ENCODE results near the gene CD22. TPM values are rescaled to one million over a fixed set of nuclear protein-coding genes. Genes with fewer than 3 reads are reported as not detected.

Gene CD22
- total RNA-seq, 1 donor from 2014 or later, result 4.7 TPM

DNA sequence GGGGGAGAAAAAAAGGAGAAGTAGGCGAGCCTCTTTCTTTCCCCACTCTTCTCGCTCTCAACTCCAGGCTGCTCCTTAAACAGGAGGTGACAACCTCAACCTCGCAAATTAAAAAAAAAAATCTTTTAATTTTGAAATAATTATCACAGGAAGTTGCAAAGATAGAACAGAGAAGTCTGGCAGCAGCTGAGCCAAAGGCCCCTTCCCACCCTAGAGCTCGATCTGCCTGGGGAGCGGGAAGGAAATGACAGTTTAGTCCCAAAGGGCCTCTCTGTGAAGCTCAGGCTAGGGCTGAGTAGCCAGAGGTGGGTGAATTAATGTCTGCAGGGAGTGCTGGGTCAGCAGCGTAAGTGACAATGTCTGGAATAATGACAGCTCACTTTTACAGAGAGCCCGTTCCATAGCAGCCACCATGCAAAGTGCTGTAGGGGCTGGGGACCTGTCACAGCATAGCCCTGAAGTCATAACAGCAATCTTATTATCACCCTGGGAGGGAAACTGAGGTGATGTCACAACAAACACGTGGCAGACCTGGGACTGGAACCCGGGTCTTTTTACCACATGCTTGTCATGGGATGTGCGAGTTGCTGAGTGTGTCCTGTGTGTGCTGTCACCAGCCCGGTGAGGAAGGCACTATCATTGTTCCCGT is 8.8 kb upstream of the CD22 start:
- no peak overlapping the region for H3K4me3 ChIP-seq (ENCODE audit: low read length in 3 of 3)
- peaks cover 0 to 4% (median 0%) of the 10 kb centered on the region in 3 donors for H3K9me3 ChIP-seq (ENCODE audit: control insufficient read depth in 3 of 3, low read length in 3 of 3)
- H3K36me3 ChIP-seq (ENCODE audit: control insufficient read depth in 3 of 3, insufficient read depth in 3 of 3, low read length in 3 of 3), result no peaks in the 10 kb centered on the region
- H3K9ac ChIP-seq (ENCODE audit: low read depth in 1 of 3, low read length in 3 of 3), result no peak overlapping the region
- H3K27me3 ChIP-seq (ENCODE audit: control insufficient read depth in 3 of 3, insufficient read depth in 3 of 3, low read length in 3 of 3), result peaks cover 0 to 2% (median 0%) of the 10 kb centered on the region in 3 donors
- no peak overlapping the region for H3K27ac ChIP-seq (ENCODE audit: low read depth, low read length)
- peaks cover 0 to 11% (median 10%) of the 10 kb centered on the region in 3 donors for H3K4me1 ChIP-seq (ENCODE audit: control insufficient read depth in 3 of 3, insufficient read depth in 3 of 3, low read length in 3 of 3)

DNA sequence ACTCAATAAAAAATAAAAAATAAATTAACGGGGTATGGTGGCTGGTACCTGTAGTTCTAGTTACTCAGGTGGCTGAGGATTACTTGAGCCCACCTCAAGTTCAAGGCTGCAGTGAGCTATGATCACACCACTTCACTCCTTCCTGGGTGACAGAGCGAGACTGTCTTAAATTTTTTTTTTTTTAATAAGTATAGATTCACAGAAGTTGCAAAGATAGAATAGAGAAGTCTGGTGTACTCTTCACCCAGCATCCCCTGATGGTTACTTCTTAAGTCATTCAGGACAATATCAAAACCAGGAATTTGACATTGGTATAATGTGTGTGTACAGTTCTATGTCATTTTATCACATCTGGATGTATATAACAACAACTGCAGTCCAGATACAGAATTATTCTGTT is 7.7 kb upstream of the CD22 start:
- Histone ChIP-seq H3K36me3 (ENCODE audit: control insufficient read depth in 3 of 3, insufficient read depth in 3 of 3, low read length in 3 of 3) (no peaks in the 10 kb centered on the region), H3K27ac (ENCODE audit: low read depth, low read length) (no peak overlapping the region), H3K9me3 (ENCODE audit: control insufficient read depth in 3 of 3, low read length in 3 of 3) (peaks cover 0 to 4% (median 0%) of the 10 kb centered on the region in 3 donors), H3K4me1 (ENCODE audit: control insufficient read depth in 3 of 3, insufficient read depth in 3 of 3, low read length in 3 of 3) (peaks cover 0 to 11% (median 10%) of the 10 kb centered on the region in 3 donors), H3K4me3 (ENCODE audit: low read length in 3 of 3) (no peak overlapping the region), H3K27me3 (ENCODE audit: control insufficient read depth in 3 of 3, insufficient read depth in 3 of 3, low read length in 3 of 3) (peaks cover 0 to 2% (median 0%) of the 10 kb centered on the region in 3 donors), H3K9ac (ENCODE audit: low read depth in 1 of 3, low read length in 3 of 3) (no peak overlapping the region)

DNA sequence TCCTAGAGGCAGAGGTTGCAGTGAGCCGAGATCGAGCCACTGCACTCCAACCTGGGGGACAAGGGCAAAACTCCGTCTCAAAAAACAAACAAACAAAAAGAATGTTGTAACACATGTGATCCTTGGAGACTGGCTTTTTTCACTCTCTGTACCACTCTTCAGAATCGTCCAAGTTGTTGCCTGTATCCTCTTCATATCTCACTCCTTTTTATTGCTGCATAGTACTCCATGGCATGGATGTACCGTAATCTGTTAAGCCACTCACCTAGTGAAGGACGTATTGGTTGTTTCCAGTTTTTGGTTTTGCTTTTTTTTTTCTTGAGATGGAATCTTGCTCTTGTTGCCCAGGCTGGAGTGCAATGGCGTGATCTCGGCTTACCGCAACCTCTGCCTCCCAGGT is 7.0 kb upstream of the CD22 start:
- Histone ChIP-seq H3K36me3 (ENCODE audit: control insufficient read depth in 3 of 3, insufficient read depth in 3 of 3, low read length in 3 of 3) (no peaks in the 10 kb centered on the region), H3K27me3 (ENCODE audit: control insufficient read depth in 3 of 3, insufficient read depth in 3 of 3, low read length in 3 of 3) (peaks cover 0 to 9% (median 3%) of the 10 kb centered on the region in 3 donors), H3K4me1 (ENCODE audit: control insufficient read depth in 3 of 3, insufficient read depth in 3 of 3, low read length in 3 of 3) (peaks cover 0 to 11% (median 10%) of the 10 kb centered on the region in 3 donors), H3K9me3 (ENCODE audit: control insufficient read depth in 3 of 3, low read length in 3 of 3) (peaks cover 0 to 4% (median 0%) of the 10 kb centered on the region in 3 donors), H3K4me3 (ENCODE audit: low read length in 3 of 3) (no peak overlapping the region), H3K27ac (ENCODE audit: low read depth, low read length) (no peak overlapping the region), H3K9ac (ENCODE audit: low read depth in 1 of 3, low read length in 3 of 3) (no peak overlapping the region)

DNA sequence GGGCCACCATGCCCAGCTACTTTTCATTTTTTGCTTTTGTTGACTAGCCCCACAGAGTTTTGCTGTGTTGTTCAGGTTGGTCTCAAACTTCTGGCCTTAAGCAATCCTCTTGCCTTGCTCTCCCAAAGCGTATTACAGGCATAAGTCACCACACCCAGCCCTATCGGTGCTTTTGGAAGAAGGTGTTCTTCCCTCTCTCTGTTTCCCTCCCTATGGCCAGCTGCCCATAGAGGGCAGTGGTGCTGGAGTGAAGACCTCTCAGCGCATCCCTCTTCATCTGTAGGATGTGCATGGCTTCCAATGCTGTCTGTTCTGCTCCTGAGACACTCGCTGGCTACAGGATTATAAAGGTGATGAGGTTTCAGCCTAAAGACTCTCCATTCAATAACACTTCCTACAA is 1.3 kb upstream of the CD22 start:
- Histone ChIP-seq H3K4me1 (ENCODE audit: control insufficient read depth in 3 of 3, insufficient read depth in 3 of 3, low read length in 3 of 3) (no peaks in the 10 kb centered on the region), H3K27ac (ENCODE audit: low read depth, low read length) (no peak overlapping the region), H3K9ac (ENCODE audit: low read depth in 1 of 3, low read length in 3 of 3) (no peak overlapping the region), H3K36me3 (ENCODE audit: control insufficient read depth in 3 of 3, insufficient read depth in 3 of 3, low read length in 3 of 3) (no peaks in the 10 kb centered on the region), H3K4me3 (ENCODE audit: low read length in 3 of 3) (no peak overlapping the region), H3K27me3 (ENCODE audit: control insufficient read depth in 3 of 3, insufficient read depth in 3 of 3, low read length in 3 of 3) (peaks cover 19 to 28% (median 25%) of the 10 kb centered on the region in 3 donors), H3K9me3 (ENCODE audit: control insufficient read depth in 3 of 3, low read length in 3 of 3) (no peaks in the 10 kb centered on the region)

DNA sequence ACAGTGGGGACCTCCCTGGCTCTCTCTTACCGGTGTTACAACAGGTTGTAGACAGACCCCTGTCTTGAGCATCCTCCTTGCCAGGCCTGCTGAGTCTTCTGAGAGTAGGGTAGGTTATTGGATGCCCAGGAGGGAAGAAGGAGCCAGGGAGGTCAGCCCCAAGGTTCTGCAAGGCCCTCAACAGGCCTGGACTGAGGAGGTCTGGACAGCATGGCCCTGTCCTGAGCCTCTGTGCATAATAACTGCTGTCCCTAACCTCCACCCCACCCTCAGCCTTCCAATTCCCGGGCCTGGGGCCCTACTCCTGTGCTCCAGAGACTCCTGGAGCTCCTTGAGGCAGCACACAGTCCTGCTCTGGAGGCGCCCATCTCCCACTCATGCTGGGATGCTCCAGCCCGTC is 336 bp downstream of the CD22 start:
- peaks cover 27 to 43% (median 35%) of the 10 kb centered on the region in 3 donors for H3K27me3 ChIP-seq (ENCODE audit: control insufficient read depth in 3 of 3, insufficient read depth in 3 of 3, low read length in 3 of 3)
- no peaks in the 10 kb centered on the region for H3K4me1 ChIP-seq (ENCODE audit: control insufficient read depth in 3 of 3, insufficient read depth in 3 of 3, low read length in 3 of 3)
- no peak overlapping the region for H3K9ac ChIP-seq (ENCODE audit: low read depth in 1 of 3, low read length in 3 of 3)
- H3K36me3 ChIP-seq (ENCODE audit: control insufficient read depth in 3 of 3, insufficient read depth in 3 of 3, low read length in 3 of 3), result no peaks in the 10 kb centered on the region
- no peak overlapping the region for H3K27ac ChIP-seq (ENCODE audit: low read depth, low read length)
- H3K9me3 ChIP-seq (ENCODE audit: control insufficient read depth in 3 of 3, low read length in 3 of 3), result no peaks in the 10 kb centered on the region
- no peak overlapping the region for H3K4me3 ChIP-seq (ENCODE audit: low read length in 3 of 3)

DNA sequence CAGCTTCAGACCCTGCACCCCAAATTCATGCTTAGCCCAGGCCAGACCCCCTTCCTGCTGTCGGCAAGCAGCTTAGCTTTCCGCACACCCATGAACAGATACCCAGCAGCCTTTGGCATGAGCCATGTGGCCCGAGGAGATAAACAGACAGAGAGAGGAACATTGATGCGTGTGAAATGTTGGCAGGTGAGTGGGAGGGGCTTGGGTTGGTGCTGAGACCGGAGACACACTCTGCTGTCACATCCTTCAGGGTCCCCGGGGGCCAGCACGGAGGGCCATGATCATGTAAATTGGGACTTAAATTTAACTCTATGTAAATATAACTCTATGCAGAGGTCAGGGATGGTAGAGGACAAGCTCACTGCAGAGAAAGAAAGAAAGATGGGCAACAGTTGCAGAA is 1.5 kb downstream of the CD22 start:
- H3K9ac ChIP-seq (ENCODE audit: low read depth in 1 of 3, low read length in 3 of 3), result no peak overlapping the region
- H3K27ac ChIP-seq (ENCODE audit: low read depth, low read length), result no peak overlapping the region
- H3K36me3 ChIP-seq (ENCODE audit: control insufficient read depth in 3 of 3, insufficient read depth in 3 of 3, low read length in 3 of 3), result no peaks in the 10 kb centered on the region
- H3K27me3 ChIP-seq (ENCODE audit: control insufficient read depth in 3 of 3, insufficient read depth in 3 of 3, low read length in 3 of 3), result peaks cover 29 to 45% (median 38%) of the 10 kb centered on the region in 3 donors
- no peaks in the 10 kb centered on the region for H3K4me1 ChIP-seq (ENCODE audit: control insufficient read depth in 3 of 3, insufficient read depth in 3 of 3, low read length in 3 of 3)
- no peaks in the 10 kb centered on the region for H3K9me3 ChIP-seq (ENCODE audit: control insufficient read depth in 3 of 3, low read length in 3 of 3)
- no peak overlapping the region for H3K4me3 ChIP-seq (ENCODE audit: low read length in 3 of 3)

DNA sequence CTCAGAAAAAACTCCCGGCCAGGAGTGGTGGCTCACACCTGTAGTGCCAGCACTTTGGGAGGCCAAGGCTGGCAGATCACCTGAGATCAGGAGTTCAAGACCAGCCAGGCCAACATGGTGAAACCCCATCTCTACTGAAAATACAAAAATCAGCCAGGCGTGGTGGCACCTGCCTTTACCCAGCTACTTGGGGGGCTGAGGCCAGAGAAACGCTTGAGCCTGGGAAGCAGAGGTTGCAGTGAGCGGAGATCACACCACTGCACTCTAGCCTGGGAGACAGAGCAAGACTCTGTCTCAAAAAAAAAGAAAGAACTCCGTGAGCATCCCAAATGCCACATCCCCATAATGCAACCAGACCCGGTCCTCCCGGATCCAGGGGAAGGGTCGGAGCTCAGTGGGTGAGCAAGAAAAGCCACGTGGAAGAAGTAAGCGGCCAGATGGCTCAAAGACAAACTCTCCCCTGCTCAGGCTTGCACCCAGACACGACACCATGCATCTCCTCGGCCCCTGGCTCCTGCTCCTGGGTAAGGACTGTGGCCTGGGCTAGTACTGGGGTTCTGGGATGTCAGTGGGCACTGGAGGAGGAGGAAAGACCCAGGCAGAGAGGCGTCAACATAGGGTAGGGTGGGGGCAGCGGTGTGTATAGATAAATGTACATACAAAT is 2.7 kb downstream of the CD22 start:
- Histone ChIP-seq H3K27me3 (ENCODE audit: control insufficient read depth in 3 of 3, insufficient read depth in 3 of 3, low read length in 3 of 3) (peaks cover 29 to 48% (median 33%) of the 10 kb centered on the region in 3 donors), H3K36me3 (ENCODE audit: control insufficient read depth in 3 of 3, insufficient read depth in 3 of 3, low read length in 3 of 3) (no peaks in the 10 kb centered on the region), H3K27ac (ENCODE audit: low read depth, low read length) (no peak overlapping the region), H3K4me3 (ENCODE audit: low read length in 3 of 3) (no peak overlapping the region), H3K9me3 (ENCODE audit: control insufficient read depth in 3 of 3, low read length in 3 of 3) (no peaks in the 10 kb centered on the region), H3K4me1 (ENCODE audit: control insufficient read depth in 3 of 3, insufficient read depth in 3 of 3, low read length in 3 of 3) (no peaks in the 10 kb centered on the region), H3K9ac (ENCODE audit: low read depth in 1 of 3, low read length in 3 of 3) (no peak overlapping the region)

DNA sequence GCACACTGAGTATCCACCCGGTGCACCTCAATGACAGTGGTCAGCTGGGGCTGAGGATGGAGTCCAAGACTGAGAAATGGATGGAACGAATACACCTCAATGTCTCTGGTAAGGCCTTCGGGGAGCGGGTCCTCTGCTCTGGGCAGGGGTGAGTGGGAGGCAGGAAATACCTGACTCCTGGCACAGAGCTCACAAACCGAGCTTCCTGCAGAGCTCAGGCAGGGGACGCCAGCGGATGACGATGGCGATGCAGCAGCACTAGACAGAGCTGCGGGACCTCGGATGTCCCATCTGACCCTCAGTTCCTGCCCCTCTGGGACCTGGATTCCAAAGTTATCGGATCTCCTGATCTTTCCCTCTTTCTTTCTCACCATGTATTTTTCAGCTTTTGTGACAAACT is 3.8 kb downstream of the CD22 start:
- Histone ChIP-seq H3K9ac (ENCODE audit: low read depth in 1 of 3, low read length in 3 of 3) (no peak overlapping the region), H3K4me1 (ENCODE audit: control insufficient read depth in 3 of 3, insufficient read depth in 3 of 3, low read length in 3 of 3) (no peaks in the 10 kb centered on the region), H3K9me3 (ENCODE audit: control insufficient read depth in 3 of 3, low read length in 3 of 3) (no peaks in the 10 kb centered on the region), H3K27me3 (ENCODE audit: control insufficient read depth in 3 of 3, insufficient read depth in 3 of 3, low read length in 3 of 3) (peaks cover 28 to 45% (median 29%) of the 10 kb centered on the region in 3 donors), H3K36me3 (ENCODE audit: control insufficient read depth in 3 of 3, insufficient read depth in 3 of 3, low read length in 3 of 3) (no peaks in the 10 kb centered on the region), H3K4me3 (ENCODE audit: low read length in 3 of 3) (no peak overlapping the region), H3K27ac (ENCODE audit: low read depth, low read length) (no peak overlapping the region)

DNA sequence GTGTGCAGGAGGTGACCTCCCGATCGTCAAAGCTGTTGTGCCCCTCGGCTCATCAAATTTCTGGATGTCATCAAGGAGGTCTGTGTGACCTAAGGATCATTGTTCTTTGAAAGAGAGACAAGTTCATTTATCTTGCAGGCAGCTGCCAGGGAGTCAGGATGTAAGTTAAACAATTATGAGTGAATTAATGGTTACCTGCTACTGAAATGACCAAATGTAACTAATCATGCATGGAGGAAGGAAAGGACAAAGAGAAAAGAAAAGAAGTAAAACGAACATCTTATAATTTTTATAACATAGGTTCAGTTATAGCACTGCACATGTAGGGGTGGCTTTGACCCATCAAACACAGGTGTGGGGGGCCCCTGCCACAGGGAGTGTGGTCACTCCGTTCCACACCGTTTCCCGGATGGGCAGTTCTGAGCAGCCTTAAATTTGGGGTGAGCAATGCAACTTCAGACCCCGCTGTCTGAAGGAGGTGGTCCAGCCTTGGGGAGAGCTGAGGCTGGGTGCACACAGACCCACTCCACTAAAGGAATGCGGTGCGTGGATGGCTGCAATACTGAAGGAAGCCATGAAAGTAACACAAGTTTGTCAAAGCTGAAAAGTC is 5.3 kb downstream of the CD22 start:
- Histone ChIP-seq H3K27ac (ENCODE audit: low read depth, low read length) (no peak overlapping the region), H3K9ac (ENCODE audit: low read depth in 1 of 3, low read length in 3 of 3) (no peak overlapping the region), H3K9me3 (ENCODE audit: control insufficient read depth in 3 of 3, low read length in 3 of 3) (no peaks in the 10 kb centered on the region), H3K36me3 (ENCODE audit: control insufficient read depth in 3 of 3, insufficient read depth in 3 of 3, low read length in 3 of 3) (no peaks in the 10 kb centered on the region), H3K4me3 (ENCODE audit: low read length in 3 of 3) (no peak overlapping the region), H3K4me1 (ENCODE audit: control insufficient read depth in 3 of 3, insufficient read depth in 3 of 3, low read length in 3 of 3) (no peaks in the 10 kb centered on the region), H3K27me3 (ENCODE audit: control insufficient read depth in 3 of 3, insufficient read depth in 3 of 3, low read length in 3 of 3) (peaks cover 24 to 39% (median 25%) of the 10 kb centered on the region in 3 donors)

Data from skeletal muscle tissue (tissue), 4 donors.